RPMI8226 (cell line): ENCODE results near the gene PARD3B.

Experiments used
- DNase-seq: peaks from one replicate; pipeline ENCODE4 v3.0.0-alpha.2; 2015

PARD3B gene

DNA sequence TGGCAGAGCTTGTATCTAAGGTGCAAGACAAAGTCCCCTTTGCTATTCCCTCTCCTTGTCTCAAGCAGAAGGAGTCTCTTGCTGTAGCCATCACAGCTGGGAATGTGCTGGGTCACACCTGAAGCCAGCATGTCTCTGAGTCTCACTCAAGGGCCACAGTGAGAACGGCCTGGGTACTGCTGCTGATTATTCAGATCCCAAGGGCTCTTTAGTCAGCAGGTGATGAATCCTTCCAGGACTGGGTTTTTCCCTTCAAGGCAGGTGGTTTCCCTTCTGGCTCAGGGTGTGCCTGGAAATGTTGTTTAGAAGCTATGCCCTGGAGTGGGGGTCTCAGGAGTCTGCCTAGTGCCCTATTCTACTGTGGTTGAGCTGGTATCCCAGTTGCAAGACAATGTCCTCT lies 356.3 kb downstream of the PARD3B start:
- DNase-seq, result no peak

DNA sequence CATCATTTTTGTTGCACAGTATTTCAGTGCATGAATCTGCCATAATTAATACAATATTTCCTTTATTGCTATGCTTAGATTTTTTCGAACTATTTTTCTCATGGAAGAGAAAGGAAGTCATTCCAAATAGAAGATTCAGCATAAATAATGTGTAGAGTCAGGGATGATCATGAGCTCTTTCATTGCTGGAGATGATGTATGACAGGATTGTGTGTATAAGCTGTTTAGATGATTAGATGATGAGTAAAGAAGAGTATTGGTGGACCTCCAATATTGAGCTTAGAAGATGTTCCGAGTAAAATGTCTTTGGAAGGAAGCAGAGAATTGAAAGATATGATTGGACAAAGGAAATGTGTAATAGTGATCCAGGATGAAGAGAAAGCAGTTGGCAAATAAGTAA lies 364.5 kb downstream of the PARD3B start:
- DNase-seq, result no peak

DNA sequence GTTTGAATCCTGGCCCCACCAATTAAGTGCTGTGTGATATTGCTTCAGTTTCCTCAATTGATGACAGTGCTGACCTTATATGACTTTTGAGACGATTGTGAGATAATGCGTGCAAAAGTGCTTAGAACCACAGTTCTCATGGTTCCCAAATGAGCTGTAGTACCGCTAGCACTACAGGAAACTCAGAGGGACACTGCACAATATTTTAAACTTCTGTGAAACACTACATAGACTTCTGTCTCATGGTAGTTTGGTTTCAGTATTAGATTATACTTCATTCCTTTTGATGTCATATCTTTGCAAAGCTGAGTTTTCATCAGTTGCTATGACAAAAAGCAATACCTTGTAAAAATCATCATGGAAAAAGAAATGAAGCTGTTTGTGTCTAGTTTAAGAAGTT lies 368.0 kb downstream of the PARD3B start:
- DNase-seq, result no peak

DNA sequence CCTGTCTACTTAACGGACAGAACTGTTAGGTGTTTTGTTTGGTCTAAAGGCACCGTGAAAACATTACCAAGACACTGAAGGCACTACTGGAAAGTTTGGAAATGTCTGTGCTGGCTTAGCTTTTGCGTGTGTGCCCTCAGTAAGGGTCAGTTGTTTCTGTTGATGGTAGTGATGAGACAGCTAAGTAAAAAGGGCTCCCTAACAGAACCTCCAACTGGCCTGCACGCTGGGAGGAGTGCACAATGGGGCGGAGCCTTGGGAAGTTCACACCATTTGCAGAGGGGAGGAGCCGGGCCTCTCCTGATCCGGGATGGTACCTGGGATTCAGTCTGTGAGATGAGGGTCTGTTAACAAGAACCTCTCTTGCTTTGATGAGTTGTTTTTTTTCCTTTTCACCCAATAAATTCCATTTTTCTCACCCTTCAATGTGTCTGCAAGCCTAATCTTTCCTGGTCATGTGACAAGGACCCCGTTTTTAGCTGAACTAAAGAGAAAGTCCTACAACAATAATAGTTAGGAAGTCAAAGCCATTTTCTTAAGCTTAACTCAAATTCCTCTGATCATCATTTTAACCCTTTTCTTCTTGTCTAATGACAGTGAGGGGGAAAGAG lies 368.7 kb downstream of the PARD3B start:
- no peak for DNase-seq

DNA sequence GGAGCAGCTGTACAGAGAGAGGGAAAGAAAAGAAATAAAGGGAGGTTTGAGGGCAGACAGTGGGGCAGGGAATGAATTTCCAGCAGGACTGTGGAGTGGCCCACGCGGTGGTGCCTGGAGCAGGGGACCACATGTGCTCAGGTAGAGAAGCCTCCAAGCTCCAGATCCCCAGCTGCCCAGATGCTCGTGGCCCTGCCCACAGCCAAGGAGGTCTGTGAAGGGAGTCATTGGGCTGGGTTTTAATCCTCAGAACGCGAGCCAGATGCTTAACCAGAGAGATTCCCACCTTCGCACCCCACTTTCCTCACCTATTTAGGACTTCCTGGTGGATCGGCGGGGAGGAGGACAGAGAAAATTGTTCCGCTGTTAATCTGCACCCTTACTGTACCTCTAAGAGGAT lies 369.4 kb downstream of the PARD3B start:
- no peak for DNase-seq

DNA sequence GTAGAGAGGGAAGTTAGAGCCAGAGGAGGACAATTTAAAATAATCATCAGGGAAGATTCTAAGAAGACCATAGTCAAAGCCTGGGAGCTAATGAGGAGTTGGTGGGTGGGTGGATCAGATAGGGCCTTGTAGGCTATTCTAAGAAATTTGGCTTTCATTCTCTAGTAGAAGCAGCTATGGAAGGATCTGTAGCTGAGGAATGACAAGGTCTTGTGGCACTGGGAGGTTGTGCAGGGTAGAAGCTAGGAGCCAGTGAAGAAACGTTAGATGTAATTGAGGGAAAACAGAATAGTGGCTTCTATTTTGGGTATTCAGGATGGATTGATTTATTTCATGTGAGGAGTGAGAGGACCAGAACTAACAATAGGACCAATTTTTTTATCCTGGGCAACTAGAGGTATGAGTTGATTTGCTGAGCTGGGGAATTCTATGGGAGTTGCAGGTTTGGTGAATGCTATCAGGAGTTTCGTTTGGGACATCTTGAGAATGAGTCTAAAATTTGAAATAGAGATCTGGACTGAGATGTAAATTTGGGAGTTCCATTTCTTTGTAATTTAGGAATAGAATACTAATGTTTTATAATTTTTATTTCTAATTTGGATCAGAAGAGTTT lies 371.9 kb downstream of the PARD3B start:
- DNase-seq, result no peak

DNA sequence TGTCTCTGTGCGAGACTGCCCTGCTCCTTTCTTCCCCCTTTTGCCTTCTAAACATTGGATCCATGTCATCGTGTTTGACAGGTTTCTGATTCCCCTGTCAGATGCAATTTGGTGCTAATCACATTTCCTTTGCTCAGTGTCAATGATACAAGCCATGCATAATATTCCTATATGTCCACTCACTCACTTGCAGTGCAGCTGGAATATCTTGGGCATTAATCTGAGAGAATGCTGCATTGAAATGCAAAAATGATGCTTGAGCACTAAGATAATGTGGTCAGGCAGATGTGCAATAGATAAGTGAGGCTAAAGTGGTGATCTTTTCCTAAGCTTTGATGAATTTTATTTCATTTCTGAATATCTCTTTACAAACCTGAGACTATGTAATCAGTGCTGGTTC lies 375.5 kb downstream of the PARD3B start:
- no peak for DNase-seq

DNA sequence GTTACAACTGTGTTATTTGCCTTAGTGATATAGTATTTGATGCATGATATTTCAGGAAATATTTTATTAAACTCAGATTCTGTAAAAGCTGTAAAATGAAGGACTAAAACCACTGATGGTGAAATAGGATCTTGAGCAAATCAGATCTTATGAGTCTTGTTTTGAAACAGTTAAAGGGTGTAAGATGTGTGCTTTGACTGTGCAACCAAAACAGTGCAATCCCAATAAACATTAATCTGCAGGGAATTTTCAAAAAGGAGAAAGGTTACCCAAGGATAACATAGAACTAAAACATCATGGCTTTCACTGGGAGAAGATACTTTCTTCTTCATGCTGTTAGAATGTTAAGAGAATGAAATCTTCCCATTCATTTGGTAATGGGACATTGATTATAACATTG lies 378.7 kb downstream of the PARD3B start:
- no peak for DNase-seq

DNA sequence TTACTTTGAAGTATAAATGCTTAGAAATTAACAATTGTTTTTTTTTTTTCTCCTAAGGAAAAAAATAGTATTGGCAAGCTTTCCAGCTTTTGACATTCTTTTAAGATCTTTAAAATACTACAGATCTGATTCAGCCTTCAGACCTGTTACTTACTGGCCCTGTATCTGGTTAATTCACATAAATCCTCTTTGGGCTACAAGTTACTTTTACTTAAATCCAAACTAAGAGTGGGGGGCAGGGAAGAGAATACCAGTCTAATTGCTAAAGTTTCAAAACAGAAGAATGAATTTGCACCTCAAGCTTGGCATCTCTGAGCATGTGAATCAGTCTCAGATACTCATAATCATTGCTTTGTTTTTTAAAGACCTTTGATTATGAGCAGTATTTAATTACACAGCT lies 386.3 kb downstream of the PARD3B start:
- DNase-seq, result no peak

DNA sequence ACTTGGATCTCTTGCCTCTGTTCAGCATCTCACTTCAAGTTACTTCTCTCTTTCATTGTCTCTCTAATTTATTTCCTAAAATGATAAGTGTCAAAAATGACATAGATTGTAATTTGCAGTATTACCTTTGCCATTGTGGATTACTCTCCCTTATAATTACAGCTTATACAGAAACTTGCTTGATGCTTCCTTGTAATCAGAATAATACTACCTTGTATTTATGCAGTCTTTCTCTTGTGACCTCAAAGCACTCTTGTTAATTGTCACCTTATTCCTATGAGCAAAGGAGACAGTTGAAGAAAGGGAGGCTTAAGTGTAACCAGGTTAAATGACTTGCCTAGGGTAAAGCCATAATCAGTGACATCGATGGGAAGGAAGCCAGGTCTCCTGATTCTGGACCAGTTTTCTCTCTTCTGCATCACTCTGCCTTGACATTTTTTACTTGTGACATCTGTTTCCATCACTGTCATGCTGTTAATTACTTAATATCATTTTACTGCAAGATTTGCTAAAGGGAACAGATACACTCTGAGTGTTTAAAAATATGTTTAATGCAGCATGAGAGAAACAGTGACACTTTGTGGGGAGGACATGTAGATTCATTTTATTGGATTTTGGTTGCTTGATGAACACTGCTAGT lies 388.6 kb downstream of the PARD3B start:
- no peak for DNase-seq

DNA sequence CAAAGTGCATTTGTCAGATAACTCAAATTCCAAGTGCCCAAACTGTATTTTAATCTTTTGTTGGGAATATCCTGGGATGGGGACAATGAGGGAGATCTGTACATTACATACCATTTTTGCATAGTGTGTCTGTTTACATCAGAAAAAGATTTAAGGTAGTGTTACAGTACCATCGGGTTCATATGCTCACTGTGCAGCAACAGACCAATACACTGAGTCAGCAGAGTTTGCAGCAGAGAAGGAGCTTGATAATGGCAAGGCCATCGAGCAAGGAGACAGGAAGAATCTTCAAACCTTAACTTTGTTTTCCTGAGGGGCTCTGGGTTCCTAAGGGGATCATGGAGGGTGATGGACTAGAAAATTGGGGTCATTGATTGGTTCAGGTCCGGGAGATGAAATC lies 399.7 kb downstream of the PARD3B start:
- DNase-seq, result no peak

DNA sequence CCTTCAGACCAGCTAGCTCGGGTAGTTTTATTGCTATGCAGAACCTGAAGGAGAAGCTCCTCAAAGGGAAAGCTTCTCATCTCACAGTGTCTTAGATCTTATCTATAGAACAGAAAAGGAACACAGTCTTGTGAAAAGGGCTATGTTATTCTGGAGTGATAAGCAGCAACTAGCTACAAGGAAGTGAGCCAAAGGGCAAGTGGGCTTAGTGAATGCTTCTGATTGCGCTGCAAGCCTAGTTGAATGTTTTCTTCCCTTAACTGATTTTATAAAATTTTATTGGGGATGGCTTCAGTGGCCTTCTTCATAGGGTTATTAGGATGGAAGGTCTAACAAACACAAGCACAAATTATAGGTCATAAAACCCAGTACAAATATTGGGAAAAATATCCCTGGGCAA lies 400.1 kb downstream of the PARD3B start:
- DNase-seq, result no peak

DNA sequence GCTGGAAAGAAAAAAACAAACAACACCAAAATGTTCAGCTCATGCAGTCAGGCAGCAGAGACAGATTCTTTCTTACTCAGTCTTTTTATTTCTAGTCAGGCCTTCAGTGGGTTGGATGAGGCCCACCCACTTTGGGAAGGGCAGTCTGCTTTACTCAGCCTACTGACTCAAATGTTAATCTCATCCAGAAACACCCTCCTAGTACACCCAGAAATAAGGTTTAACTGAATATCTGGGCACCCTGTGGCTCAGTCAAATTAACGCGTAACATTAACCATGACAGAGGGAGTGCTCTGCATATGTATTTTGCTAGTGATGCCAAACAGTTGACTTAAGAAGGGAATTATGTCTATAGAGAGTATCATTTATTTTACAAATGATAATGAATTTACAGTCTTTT lies 401.6 kb downstream of the PARD3B start:
- DNase-seq, result no peak

DNA sequence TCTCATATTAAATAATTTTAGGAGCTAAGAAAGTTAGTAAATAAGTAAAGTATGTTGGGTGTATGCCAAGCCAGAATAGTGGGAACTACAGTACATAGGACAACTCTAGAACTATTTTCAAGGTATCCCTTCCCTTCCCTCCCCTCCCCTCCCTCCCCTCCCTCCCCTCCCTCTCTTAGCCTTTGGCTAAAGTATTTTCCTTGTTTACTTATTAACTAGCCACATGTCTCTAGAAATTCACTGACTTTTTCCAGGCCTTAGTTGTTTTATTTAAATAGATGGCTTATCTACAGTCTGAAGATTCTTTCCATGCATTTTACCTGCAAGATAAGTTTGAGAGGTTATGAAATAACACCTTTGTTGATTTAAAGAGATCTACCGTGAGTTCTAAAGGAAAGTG lies 402.1 kb downstream of the PARD3B start:
- no peak for DNase-seq

DNA sequence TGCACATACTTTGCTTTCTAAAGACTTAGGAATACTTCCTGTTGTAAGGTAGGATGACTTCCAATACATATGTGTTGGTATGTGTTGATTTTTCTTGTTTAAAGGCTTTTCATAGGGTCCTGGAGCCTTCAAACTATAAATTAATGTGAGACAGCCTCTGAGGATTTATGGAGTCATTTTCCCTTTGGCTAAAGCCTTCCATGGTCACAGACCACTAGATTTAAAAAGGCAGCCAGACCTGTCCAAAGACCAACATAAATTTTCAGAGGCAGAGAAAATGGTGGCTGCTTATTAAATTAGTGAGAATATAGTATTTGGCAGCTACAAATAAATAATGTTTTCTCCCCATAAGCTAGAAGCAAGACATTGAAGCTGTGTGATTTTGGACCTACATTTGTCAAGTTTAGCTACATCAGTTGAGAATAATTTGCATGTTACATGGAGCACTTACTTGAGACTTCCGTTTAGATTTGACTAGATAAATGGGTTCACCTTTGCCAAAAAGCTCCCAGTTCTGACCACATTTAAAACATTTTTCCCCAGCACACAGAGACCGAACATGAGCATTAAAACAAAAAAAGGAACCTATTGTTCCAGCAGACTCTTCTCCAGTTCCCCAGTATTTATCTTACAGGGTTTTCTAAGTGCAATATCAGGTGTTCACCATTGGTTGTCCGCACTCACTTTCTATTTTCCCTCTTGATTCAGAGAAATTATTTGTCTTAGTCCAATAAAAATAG lies 402.9 kb downstream of the PARD3B start:
- DNase-seq, result no peak

DNA sequence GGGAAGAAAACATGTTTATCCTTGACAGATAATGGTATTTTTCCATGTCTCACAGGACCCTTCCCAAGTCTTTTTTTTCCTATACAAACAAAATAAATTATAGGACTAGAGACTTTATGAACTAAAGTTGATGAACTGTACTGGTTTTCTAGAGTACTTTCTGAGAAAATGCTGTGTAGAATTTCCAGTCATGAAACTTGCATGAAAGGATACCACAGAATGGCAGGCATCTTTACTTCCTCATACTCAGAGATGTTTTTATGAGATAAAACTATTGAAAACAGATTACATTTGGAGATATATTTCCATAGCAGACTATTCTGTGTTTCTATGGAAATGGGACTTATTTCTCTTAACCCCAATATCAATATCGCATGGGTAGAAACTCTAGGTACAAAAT lies 403.5 kb downstream of the PARD3B start:
- DNase-seq, result no peak

DNA sequence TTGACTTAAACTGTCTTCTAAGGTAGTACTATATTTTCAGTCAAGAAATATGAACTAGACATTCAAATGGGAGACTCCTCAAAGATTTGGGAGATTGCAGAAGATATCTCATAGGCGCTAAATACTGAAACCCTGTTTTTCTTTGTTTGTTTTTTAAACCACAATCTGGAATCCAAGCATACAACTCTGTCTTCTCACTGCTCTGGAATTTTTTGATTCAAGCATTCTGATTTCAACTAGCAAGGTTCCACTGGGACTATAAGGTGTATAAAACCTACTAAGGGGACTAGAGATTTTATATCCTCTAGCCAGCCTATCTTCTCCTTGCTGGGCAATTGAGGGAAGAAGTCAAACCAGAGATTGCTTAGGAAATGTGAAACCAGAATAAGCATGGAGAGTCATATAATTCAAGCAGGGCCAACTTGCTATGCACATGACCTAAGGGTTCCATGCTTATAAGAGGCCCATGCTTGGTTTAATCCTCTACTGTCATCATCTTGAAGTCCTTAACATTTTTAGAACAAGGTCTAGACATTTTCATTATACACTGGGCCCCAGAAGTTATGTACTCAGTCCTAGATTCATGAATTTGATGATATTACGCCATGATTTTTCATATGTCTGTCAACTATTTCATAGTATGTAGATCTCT lies 405.5 kb downstream of the PARD3B start:
- no peak for DNase-seq

DNA sequence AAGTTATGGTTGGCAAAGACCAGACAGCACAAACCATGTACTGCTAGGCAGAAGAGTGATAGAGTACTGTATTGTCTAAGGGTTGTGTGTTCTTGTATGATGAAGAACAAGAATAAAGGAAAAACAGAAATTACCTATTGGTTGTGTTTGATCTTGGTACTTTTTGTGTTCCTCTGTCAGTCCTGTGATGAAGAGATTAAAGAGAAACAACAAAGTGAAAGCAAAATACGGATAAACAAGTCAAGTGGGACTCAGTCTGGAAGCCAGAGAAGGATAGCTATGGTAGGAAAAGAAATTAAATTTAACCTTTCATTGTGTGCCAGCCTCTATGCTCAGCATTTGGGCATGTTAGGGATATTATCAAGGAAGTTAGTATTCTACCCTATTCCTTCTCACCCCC lies 413.1 kb downstream of the PARD3B start:
- no peak for DNase-seq

DNA sequence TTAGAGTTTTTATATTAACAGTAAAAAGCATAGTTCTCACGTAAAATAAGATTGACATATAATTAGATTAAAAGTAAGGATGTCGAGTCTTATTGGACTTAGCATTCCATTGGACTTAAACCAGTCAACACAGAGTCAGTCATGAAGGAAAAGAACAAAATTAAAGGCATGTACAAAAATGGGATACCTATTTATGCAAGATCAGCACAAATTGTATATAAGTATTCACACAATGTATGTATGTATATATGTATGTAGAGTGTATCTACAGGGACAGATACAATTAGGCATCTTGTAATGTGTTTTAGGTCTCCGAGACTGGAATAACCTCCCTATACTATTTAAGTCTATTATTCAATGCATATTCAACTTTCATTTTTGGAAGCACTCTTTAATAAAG lies 419.1 kb downstream of the PARD3B start:
- DNase-seq, result no peak

DNA sequence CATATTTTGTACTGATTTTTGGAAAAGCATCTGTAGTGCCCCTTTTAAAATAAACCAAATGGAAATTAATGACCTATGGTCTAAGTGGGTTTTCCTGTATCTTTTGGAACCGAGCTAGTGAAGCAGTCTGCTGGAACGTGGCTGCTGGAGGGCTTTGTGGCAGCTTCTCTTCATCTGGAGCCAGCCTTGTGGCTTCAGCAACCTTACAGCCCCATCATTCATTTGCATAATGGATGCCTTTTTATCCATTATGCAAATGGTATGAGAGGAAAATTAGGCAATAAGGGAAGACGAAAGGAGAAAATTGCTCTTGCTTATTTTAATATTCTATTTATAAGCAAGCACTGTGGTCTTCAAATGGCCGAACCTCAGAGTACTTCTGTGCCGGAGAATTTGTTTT lies 421.0 kb downstream of the PARD3B start:
- DNase-seq, result no peak

DNA sequence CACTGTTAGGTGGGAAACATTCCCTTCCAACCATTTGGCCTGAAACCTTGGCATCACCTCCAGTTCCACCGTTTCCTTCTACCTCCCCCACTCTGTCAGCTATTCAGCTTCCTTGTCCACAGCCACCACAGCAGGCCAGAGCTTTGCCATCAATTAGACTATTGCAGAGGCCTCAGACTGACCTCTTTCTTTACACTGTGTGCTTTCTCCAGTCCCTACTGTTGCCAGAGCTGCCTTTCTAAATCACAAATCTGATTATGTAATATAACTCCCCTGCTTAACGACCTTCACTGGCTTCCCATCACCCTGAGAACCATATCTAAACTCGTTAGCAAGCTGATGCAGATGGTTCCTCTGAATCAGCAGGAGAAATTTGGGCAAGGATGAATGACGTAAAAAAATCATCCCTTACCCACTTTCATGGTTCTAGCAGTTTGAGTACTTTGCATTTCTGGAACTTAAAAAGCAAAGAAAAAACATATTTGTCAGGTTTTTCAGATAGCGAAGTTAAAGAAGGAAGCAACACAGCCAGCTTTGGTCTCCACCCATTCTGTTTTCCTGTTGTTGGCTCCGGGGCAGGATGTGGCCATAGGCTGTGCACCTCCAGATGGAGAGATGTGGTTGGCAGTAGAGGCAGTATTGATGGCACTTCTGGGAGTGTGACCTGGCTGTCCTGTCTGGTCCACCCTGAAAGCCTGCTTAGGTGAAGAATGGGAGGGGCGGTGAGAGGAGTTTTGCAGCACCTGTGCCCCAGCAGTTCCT lies 422.1 kb downstream of the PARD3B start:
- no peak for DNase-seq

DNA sequence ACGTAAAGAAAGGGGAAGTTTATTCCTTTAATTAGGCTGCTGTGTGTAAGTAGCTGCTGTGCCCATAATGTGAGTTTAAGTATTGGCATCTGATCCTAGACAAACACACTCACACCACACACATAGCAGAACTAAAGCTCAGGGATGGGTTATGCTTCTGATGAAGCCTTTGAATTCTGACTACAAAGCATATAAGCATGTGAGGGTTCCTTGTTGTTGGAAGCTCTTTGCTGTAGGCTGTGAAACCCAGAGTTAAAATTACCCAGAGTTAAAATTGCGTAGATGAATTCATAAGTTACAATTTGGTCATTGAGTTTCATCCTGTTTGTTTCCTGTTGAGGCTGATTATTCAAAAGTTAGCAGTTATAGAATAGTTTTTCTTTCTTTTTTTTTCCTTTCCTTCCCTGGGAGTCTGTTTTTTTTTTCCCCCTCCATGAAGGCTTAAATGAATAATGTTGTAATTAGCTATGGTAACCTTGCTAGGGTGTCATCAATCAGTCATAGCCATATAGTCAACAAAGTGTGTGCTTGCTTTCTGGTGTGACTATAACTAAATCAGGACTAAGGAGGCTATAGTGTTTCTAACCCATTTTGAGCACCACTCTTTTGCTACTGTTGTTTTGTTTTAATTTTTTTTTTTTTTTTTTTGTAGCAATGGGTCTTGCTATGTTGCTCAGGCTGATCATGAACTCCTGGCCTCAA lies 426.1 kb downstream of the PARD3B start:
- no peak for DNase-seq
